ENCODE measurements around the gene ACVRL1.

DNA sequence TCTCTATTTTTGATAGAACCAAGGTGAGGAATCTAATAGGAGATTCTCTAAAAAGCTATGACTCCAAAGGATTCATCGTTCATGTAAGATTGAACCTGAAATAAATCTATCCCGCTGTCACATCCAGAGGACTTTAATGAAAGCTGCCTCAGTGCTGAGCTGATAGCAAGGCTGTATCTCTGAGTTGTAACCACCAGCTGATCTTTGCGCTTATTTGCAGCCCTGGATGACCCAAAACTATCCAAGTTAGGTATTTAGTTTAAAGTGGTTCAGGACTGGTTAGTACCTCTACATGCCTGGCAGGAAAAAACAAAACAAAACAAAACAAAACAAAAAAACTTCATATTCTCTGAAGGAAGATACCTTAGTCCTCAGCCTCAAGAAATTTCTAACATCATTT, 28.2 kb upstream of the ACVRL1 start:
- TF ChIP-seq, protein P1, sequence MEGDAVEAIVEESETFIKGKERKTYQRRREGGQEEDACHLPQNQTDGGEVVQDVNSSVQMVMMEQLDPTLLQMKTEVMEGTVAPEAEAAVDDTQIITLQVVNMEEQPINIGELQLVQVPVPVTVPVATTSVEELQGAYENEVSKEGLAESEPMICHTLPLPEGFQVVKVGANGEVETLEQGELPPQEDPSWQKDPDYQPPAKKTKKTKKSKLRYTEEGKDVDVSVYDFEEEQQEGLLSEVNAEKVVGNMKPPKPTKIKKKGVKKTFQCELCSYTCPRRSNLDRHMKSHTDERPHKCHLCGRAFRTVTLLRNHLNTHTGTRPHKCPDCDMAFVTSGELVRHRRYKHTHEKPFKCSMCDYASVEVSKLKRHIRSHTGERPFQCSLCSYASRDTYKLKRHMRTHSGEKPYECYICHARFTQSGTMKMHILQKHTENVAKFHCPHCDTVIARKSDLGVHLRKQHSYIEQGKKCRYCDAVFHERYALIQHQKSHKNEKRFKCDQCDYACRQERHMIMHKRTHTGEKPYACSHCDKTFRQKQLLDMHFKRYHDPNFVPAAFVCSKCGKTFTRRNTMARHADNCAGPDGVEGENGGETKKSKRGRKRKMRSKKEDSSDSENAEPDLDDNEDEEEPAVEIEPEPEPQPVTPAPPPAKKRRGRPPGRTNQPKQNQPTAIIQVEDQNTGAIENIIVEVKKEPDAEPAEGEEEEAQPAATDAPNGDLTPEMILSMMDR (IDR thresholded peaks at IDR 0.05), result no peak
- TF ChIP-seq EP300 (IDR thresholded peaks at IDR 0.05; ENCODE audit: low read depth), result no peak
- no peak for TF ChIP-seq POLR2AphosphoS5 (IDR thresholded peaks at IDR 0.05)

Data from transverse colon (tissue), 4 donors.